HG03060 (cell line): ENCODE results near the gene GJA9.

Experiments used
- ATAC-seq: cut with Tn5 transposase; IDR thresholded peaks from one replicate; pipeline ENCODE4 v1.9.1; 2021; ENCODE audit warnings: low read depth, moderate number of reproducible peaks; ENCODE audit not compliant: unreplicated experiment

The GJA9 gene

GRCh38 chr1:38833146-38833545, 48.2 kb downstream of the GJA9 start:
- ATAC-seq: no peak

GRCh38 chr1:38832370-38832734, 49.0 kb downstream of the GJA9 start:
- ATAC-seq: no peak

- no peak for ATAC-seq
These were observed 49.5 kb downstream of the GJA9 start for GRCh38 chr1:38831731-38832369.

- no peak for ATAC-seq
These were observed 52.0 kb downstream of the GJA9 start for GRCh38 chr1:38829368-38829767.

- ATAC-seq: no peak
These were observed 54.1 kb downstream of the GJA9 start for GRCh38 chr1:38827318-38827717.

GRCh38 chr1:38826886-38827285, 54.5 kb downstream of the GJA9 start:
- ATAC-seq: no peak

- no peak for ATAC-seq
These were observed 55.1 kb downstream of the GJA9 start for GRCh38 chr1:38826262-38826661.
